GM12874 (cell line): Measurements from ENCODE around the gene WHAMM.

Source experiments
- TF ChIP-seq, protein P1 (sequence below): IDR thresholded peaks from 2 replicates; pipeline ENCODE4 v1.5.1; 2011; ENCODE audit warnings: low read depth, mild to moderate bottlenecking, control low read depth, low read length, moderate library complexity; ENCODE audit not compliant: insufficient read depth

Gene WHAMM

DNA sequence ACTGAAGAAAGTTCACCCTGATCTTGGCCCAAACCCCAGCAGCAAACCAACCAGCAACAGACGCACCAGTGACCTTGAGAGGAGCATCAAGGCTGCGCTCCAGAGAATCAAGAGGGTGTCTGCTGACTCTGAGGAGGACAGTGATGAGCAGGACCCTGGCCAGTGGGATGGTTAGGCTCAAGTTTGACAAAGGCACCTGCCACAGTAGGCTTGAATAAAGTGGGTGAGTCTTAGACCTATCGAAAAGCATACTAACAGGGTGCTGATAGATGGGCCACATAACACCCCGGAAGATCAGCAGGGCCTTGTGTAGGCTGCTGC is 23.9 kb downstream of the WHAMM start:
- TF ChIP-seq, protein P1, sequence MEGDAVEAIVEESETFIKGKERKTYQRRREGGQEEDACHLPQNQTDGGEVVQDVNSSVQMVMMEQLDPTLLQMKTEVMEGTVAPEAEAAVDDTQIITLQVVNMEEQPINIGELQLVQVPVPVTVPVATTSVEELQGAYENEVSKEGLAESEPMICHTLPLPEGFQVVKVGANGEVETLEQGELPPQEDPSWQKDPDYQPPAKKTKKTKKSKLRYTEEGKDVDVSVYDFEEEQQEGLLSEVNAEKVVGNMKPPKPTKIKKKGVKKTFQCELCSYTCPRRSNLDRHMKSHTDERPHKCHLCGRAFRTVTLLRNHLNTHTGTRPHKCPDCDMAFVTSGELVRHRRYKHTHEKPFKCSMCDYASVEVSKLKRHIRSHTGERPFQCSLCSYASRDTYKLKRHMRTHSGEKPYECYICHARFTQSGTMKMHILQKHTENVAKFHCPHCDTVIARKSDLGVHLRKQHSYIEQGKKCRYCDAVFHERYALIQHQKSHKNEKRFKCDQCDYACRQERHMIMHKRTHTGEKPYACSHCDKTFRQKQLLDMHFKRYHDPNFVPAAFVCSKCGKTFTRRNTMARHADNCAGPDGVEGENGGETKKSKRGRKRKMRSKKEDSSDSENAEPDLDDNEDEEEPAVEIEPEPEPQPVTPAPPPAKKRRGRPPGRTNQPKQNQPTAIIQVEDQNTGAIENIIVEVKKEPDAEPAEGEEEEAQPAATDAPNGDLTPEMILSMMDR = no peak

- TF ChIP-seq, protein P1 = no peak
Measured at GRCh38 chr15:82835391-82835917, 26.0 kb downstream of the WHAMM start.

- TF ChIP-seq, protein P1 = no peak
Measured at GRCh38 chr15:82838096-82838735, 28.8 kb downstream of the WHAMM start.

GRCh38 chr15:82839136-82839535 is 29.7 kb downstream of the WHAMM start:
- TF ChIP-seq, protein P1 = no peak

DNA sequence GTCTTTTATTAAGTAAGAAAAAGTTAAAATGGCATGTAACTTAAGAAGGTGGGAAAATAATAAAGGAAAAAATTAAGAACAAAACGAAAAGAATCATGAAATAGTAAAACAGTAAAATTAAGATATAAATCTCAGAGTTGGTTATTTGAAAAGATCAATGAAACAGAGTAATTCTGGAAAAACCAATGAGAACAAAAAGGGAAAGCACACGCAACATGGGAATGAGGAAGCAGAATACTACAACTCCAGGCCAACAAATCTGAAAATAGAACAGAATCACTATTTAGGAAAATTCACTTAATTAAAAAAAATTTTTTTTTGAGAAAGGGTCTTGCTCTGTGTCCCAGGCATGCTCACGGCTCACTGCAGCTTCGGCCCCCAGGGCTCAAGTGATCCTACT is 30.7 kb downstream of the WHAMM start:
- TF ChIP-seq, protein P1 = no peak

DNA sequence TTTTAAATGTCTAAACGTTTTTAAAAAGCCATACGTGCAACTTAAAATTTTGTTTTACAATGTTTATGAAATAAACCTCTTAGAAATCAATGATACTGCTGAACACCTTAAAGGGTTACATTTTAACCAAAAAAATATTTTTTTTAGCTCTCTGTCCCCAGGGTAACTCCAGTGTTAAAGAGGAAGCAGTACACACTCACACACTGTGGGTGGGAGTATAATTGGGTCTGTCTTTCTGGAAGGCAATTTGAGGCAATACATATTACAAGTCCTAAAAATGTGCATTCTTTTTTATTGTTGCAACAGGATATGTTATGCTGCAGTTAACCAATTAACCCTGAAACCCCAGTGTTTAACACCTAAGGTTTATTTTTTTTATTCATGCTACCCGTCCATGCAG is 34.1 kb downstream of the WHAMM start:
- TF ChIP-seq, protein P1 = no peak

DNA sequence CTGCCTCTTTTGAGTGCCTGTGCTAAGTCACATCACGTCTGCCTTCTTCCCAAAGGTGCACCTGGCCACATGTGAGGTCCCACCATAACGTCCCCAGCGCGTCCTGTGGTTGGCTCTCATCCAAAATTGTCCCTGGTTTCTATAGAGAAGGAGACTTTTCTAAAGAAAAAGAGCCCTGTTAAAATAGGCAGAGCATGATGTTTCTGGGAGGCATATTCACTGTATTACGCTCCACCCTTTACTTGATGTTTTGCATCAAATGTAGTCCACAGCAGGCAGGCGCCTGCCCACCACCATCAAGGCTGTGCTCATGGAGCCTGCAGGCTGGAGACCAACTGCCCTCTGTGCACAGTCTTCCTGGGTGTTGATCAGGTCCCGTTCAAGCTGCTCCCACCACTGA is 36.3 kb downstream of the WHAMM start:
- TF ChIP-seq, protein P1 = no peak
